NB4 (cell line): Measurements from ENCODE around the gene STIM2.
"Not testable (repeated sequence)": the region's sequence is repeated elsewhere in the genome, so short reads cannot be mapped to it uniquely, and the experiment has no call there.

Experiments
- DNase-seq: peaks from one replicate; pipeline ENCODE4 v3.0.0; 2010; ENCODE audit warnings: low read depth
- H3K4me3 ChIP-seq: one replicate; pipeline ENCODE4 v1.5.1; 2011; ENCODE audit warnings: mild to moderate bottlenecking, low read depth, low read length, moderate library complexity
- CTCF ChIP-seq: IDR thresholded peaks from one replicate; pipeline ENCODE4 v1.5.1; 2012; ENCODE audit warnings: low read depth, low read length
- MAX ChIP-seq: IDR thresholded peaks from 2 replicates; pipeline ENCODE4 v1.6.1; 2011; ENCODE audit warnings: low read depth, low read length
- MYC ChIP-seq: IDR thresholded peaks from 2 replicates; pipeline ENCODE4 v1.6.1; 2011; ENCODE audit warnings: low read depth, low read length
- POLR2A ChIP-seq: IDR thresholded peaks from 2 replicates; pipeline ENCODE4 v1.6.1; 2011; ENCODE audit warnings: mild to moderate bottlenecking; ENCODE audit not compliant: insufficient read length; ENCODE audit errors: extremely low read depth

Gene STIM2

GRCh38 chr4:26891054-26891453, 30.4 kb downstream of the STIM2 start:
- TF ChIP-seq MYC = no peak
- TF ChIP-seq MAX = no peak
- no peak for TF ChIP-seq POLR2A
- no peak for TF ChIP-seq CTCF
- no peak overlapping the region for H3K4me3 ChIP-seq
- DNase-seq = no peak

- TF ChIP-seq MAX = no peak
- TF ChIP-seq CTCF = no peak
- TF ChIP-seq MYC = no peak
- TF ChIP-seq POLR2A = no peak
- no peak overlapping the region for H3K4me3 ChIP-seq
- DNase-seq = no peak
These were observed 31.2 kb downstream of the STIM2 start for GRCh38 chr4:26891867-26892266.

- no peak overlapping the region for H3K4me3 ChIP-seq
- no peak for TF ChIP-seq POLR2A
- TF ChIP-seq MYC = no peak
- TF ChIP-seq CTCF = no peak
- TF ChIP-seq MAX = no peak
- no peak for DNase-seq
These were observed 32.0 kb downstream of the STIM2 start for GRCh38 chr4:26892480-26893150.

GRCh38 chr4:26893491-26893890, 32.9 kb downstream of the STIM2 start:
- no peak for DNase-seq
- TF ChIP-seq POLR2A (no peak), MAX (no peak), CTCF (no peak), MYC (no peak)

GRCh38 chr4:26894881-26895280, 34.2 kb downstream of the STIM2 start:
- DNase-seq, H3K4me3 ChIP-seq: not testable (repeated sequence)

More at GRCh38 chr4:26893491-26893890, 32.9 kb downstream of the STIM2 start:
- H3K4me3 ChIP-seq = no peak overlapping the region

GRCh38 chr4:26896636-26897035, 36.0 kb downstream of the STIM2 start:
- no peak for DNase-seq
- H3K4me3 ChIP-seq = no peak overlapping the region
- TF ChIP-seq CTCF = no peak
